ENCODE data around the gene GPR84. TPM values are rescaled to one million over a fixed set of nuclear protein-coding genes. Genes with fewer than 3 reads are reported as not detected.

Gene GPR84
- total RNA-seq (not detected in 2 replicates), polyA plus RNA-seq (0.16 and 0.46 TPM in 2 replicates), polyA minus RNA-seq (0.34 and 0.43 TPM in 2 replicates)
- total RNA-seq (2013): 0.07 TPM

DNA sequence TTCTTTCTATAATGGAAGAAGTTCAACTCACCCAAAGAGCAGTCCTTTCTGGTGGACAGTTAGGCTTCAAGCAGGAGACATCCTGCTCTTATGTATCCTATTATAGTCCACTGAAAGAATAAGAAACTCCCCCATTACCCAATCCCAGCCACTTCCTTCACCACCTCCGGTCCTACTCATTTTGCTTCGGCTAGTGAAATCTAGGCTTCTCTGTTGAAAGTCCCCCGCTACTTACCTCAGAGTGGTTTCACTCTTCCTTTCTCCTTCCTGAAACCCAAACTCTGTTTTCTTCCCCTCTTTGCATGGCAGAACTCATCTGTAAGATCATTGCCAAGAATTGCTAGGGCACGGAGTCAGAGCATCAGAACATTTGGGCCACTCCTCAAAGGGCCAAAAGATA lies at the start of gene GPR84:
TSS of gene GPR84 (minus strand) at position 74 of the 400 bp plus-strand sequence. CDS start 635 bp downstream, outside the sequence.
- Histone ChIP-seq H3K4me2 (replicated peaks; ENCODE audit: low read depth, low read length, poor library complexity, severe bottlenecking) (peak within 1 kb of the TSS; percentile 7), H3K36me3 (replicated peaks in 1 of 2; ENCODE audit: control extremely low read depth in 1 of 2, control insufficient read depth in 1 of 2, extremely low read depth in 1 of 2, insufficient read depth in 2 of 2, low read length in 1 of 2) (no peaks in the 10 kb centered on the region), H4K20me1 (ENCODE audit: control insufficient read depth, insufficient read depth, low read length, poor library complexity, severe bottlenecking) (no peaks in the 10 kb centered on the region), H3K9me3 (ENCODE audit: control extremely low read depth in 1 of 3, control insufficient read depth in 2 of 3, insufficient read depth in 1 of 3, low read length in 2 of 3) (no peaks in the 10 kb centered on the region), H3K4me3 (ENCODE audit: control extremely low read depth in 1 of 5, extremely low read depth in 1 of 5, insufficient read depth in 1 of 5, low read depth in 2 of 5, low read length in 4 of 5) (peak within 1 kb of the TSS in 1 of 5 experiments; percentile 27), H3K9ac (ENCODE audit: low read length) (no peak within 1 kb of the TSS), H3K27me3 (replicated peaks in 1 of 4; ENCODE audit: control extremely low read depth in 1 of 4, control insufficient read depth in 3 of 4, insufficient read depth in 4 of 4, low read length in 3 of 4) (no peaks in the 10 kb centered on the region), H3K79me2 (ENCODE audit: control insufficient read depth, insufficient read depth, low read length) (no peaks in the 10 kb centered on the region), H3K4me1 (ENCODE audit: control insufficient read depth in 2 of 2, insufficient read depth in 2 of 2, low read length in 2 of 2) (peaks cover 16 to 26% of the 10 kb centered on the region in 2 donors), H3K27ac (ENCODE audit: low read length in 2 of 2) (no peak within 1 kb of the TSS), H2AFZ (ENCODE audit: insufficient read depth, low read depth, low read length, poor library complexity, severe bottlenecking) (peak within 1 kb of the TSS; percentile 45)
- Mint-ChIP-seq H3K27me3 (no peaks in the 10 kb centered on the region), H3K27ac (no peak within 1 kb of the TSS), H3K9me3 (ENCODE audit: insufficient read depth) (no peaks in the 10 kb centered on the region), H3K4me1 (peaks cover 26% of the 10 kb centered on the region), H3K4me3 (no peak within 1 kb of the TSS)
- ChIA-PET POLR2A (no interaction called here), CTCF (no interaction called here)
- TF ChIP-seq, protein P1, sequence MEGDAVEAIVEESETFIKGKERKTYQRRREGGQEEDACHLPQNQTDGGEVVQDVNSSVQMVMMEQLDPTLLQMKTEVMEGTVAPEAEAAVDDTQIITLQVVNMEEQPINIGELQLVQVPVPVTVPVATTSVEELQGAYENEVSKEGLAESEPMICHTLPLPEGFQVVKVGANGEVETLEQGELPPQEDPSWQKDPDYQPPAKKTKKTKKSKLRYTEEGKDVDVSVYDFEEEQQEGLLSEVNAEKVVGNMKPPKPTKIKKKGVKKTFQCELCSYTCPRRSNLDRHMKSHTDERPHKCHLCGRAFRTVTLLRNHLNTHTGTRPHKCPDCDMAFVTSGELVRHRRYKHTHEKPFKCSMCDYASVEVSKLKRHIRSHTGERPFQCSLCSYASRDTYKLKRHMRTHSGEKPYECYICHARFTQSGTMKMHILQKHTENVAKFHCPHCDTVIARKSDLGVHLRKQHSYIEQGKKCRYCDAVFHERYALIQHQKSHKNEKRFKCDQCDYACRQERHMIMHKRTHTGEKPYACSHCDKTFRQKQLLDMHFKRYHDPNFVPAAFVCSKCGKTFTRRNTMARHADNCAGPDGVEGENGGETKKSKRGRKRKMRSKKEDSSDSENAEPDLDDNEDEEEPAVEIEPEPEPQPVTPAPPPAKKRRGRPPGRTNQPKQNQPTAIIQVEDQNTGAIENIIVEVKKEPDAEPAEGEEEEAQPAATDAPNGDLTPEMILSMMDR (IDR thresholded peaks at IDR 0.05): no peak
- TF ChIP-seq EZH2 (IDR thresholded peaks at IDR 0.05; ENCODE audit: borderline replicate concordance, insufficient read depth, low read depth, low read length, poor library complexity, severe bottlenecking): no peak
- intact Hi-C loops (cut with micrococcal nuclease): loop anchor here (10.0 kb wide), 1 partner anchor 360 kb away; the partner anchor contains the start of genes HOXC8 and HOXC9
- 14% methylated on average over 4 of the region's 4 CpGs for WGBS (ENCODE audit: insufficient coverage)
- no peak for DNase-seq
- ATAC-seq (ENCODE audit: low read depth): no peak
